Hippocampal formation (tissue), 2 donors: ENCODE measurements around the gene MARCHF2.
A peak's percentile ranks its signal among the peaks of the same experiment; 100 is the strongest.

ENCODE experiments used
- DNase-seq, 2 donors: peaks; one replicate each; lab custom pipeline; 2025; lab: John Stamatoyannopoulos, UW

MARCHF2 gene

DNA sequence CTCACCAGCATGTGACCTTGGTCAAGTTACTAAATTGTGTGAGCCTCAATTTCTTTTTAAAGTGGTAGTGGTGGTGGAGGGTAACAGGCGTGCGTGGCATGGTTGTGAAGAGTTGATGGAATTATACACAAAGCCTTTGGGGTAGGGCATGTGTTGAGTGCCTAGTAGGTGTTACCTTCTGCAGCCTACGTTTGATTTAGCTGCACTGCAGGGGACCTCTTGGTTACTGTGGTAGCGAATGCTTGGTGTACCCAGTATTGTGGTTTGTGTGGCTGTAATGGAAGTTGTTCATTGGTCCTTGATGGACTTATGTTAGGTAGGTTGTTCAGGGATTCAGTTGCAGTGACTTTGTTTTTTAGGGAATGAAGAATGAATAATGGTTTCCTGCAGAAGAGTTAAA lies 64.8 kb downstream of the MARCHF2 start:
- DNase-seq: no peak

DNA sequence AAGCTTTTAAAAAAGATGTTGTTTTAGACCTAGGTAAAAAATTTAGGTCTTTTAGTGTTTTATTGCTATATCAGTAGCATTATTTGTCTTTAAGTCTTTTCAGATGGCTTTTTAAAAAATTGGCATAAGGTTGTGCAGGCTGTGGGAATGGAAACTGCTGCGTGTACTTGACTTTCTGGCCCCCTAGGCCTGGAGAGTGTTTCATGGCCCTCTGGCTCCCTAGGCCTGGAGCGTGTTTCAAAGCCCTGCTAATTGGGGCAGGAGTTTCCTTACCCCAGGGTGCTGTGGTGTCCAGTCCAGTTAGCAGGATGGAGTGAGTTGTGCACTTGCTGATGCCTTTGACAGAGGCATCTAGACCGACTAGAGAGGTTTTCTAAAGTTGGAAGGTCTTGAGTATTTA lies 65.5 kb downstream of the MARCHF2 start:
- no peak for DNase-seq

DNA sequence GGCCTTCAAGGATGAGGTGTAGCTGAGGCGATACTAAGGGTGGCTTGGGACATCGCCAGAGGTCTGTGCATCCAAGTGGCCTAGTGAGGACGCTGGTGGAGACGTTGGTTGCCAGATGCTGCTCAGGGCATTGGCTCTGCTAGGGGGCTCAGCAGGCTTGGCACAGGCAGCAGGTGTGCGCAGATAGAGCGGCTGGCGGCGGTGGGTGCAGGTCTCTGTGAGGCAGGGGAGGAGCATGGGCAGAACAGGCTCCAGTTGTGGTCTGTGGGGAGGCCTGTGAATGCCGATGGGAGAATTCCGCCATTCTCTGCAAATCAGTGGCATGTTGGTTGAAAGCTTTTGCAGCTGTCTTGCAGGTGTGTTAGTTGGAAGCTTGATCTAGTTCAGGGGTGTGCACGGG lies 68.1 kb downstream of the MARCHF2 start:
- DNase-seq: no peak

DNA sequence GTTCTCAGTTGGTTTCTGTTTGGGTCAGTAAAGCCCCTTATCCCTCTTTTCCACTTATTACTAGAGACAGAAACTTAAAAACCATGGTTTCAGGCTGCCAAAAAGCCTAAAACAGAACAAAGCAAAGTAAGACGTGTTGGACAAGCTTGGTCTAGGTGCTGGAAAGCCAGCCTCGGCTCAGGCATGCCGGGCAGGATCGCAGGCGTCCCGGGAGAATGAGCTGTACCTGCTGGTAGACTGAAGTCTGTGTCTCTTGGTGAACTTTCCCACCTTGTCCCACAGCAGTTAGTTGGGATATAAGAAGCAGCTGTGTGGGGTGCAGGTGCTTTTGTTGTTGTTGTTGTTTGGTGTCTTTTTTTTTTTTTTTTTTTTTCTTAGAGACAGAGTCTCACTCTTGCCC lies 68.5 kb downstream of the MARCHF2 start:
- no peak for DNase-seq

DNA sequence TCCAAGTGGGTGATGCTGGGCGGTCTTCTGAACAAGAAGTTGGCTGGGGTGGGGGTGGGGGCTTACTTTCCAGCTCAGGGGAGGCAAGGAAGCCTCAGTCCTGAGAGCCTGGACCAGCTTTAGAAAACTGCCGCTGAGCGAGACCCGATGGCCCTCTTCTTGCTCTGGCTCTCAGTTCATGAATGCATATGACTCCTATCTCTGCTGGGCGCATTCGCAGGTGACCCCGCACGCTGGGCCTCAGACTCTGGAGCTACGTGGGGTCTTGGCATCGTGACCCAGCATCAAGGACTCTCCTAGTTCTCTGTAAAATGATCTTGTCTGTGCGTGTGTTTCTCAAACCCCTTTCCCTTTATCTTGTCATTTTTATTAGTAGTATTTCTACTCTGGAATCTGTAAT lies 69.6 kb downstream of the MARCHF2 start:
- DNase-seq: no peak

DNA sequence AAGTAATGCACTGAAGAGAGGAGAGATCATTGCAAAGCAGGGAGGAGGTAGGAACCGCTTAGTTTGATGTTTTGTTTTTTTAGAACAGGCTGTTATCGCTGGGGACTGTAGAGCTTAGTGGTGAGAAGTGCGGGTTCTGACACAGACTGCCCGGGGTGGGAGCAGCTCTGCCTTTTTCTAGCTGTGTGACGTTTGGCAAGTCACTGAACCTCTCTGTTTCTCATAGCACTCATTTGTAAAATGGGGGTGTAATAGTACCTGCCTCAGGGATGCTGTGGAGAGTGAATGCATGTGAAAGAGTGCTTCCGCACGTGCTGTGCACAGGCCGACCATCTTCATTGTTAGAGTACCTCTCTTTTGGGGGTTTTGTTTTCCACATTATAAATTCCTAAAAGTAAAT lies 70.1 kb downstream of the MARCHF2 start:
- no peak for DNase-seq

DNA sequence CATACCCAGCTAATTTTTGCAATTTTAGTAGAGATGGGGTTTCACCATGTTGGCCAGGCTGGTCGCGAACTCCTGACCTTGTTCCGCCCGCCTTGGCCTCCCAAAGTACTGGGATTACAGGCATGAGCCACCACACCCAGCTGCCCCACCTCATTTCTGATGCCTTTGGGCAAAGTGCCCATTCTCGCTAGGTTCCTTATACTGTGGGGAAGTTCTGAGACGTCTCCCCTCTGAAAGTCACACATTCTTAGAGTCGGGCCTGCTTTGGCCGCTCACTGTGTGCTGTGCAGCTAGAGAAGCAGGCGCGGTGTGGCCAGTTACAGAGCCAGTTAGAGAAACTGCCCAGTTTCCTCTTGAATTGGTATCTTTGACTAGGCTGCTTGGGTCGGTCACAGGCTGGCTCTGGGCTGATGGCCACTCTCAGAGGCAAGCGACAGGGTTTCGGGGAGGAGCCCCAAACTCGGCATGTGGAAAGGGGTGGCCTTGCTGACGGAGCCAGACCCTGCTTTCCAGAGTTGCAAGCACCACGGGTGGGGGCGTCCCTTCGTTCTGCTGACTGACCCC lies 71.3 kb downstream of the MARCHF2 start:
- DNase-seq: peak in 1 of 2 donors; percentile 18

DNA sequence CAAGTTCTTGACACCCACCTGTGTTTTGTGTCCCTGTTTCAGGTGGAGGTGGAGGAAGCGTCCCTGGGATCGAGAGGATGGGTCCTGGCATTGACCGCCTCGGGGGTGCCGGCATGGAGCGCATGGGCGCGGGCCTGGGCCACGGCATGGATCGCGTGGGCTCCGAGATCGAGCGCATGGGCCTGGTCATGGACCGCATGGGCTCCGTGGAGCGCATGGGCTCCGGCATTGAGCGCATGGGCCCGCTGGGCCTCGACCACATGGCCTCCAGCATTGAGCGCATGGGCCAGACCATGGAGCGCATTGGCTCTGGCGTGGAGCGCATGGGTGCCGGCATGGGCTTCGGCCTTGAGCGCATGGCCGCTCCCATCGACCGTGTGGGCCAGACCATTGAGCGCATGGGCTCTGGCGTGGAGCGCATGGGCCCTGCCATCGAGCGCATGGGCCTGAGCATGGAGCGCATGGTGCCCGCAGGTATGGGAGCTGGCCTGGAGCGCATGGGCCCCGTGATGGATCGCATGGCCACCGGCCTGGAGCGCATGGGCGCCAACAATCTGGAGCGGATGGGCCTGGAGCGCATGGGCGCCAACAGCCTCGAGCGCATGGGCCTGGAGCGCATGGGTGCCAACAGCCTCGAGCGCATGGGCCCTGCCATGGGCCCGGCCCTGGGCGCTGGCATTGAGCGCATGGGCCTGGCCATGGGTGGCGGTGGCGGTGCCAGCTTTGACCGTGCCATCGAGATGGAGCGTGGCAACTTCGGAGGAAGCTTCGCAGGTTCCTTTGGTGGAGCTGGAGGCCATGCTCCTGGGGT lies 72.7 kb downstream of the MARCHF2 start:
- DNase-seq: no peak

DNA sequence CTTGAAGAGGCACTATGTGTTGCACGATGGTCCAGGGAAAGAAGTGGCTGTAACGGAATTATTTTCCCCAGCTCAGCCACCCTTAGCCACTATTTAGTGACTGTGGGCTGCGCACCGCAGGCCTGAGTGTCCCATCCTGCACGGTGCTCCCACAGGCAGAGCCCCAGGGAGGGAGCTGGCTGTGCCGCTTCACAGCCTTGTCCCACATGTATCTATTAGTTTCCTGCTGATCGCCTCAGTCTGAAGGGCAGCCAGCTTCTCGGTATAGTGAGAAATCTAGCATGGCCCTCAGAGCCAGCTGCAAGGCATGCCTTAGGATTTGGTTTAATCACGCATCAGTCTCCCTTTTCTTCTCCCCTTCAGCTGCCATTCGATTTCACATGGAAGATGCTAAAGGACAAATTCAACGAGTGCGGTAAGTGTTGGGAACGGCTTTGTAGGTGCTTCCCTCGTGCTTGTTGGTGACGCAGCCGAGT lies 73.6 kb downstream of the MARCHF2 start:
- DNase-seq: no peak

DNA sequence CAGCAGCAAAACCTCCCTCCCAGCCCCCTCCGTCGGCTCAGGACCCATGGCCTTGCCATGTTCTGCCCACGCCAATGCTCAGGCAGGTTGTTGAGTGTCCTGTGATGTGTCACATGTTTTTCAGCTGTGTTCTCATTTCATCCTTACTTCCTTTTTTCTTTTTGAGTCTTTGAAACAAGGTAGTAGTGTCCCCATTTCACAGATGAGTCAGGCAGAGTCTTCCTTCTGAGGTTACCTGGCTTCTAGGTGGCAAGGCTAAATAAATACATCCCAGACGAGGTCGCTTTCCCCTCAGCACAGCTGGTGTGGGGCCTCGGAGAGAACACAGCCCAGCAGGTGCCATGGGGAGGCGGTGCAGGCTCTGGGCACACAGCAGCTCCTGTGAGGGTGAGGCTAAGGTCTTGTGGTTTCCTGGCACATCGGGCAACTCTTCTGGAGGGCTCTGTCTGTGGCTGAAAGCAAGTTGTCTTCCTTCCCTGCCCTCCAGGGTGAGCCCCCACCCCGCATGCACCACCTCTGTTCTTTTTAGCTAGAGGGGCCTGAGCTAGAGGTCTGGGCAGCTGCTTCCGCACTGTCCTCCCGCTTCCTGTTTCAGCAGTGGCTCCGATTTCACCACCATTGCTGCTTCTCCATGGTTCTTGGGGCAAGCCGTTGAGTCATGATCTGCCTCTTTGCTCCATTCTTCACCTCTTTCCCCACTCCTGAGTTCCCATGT lies 74.2 kb downstream of the MARCHF2 start:
- peak; percentile 27 to 49 for DNase-seq

DNA sequence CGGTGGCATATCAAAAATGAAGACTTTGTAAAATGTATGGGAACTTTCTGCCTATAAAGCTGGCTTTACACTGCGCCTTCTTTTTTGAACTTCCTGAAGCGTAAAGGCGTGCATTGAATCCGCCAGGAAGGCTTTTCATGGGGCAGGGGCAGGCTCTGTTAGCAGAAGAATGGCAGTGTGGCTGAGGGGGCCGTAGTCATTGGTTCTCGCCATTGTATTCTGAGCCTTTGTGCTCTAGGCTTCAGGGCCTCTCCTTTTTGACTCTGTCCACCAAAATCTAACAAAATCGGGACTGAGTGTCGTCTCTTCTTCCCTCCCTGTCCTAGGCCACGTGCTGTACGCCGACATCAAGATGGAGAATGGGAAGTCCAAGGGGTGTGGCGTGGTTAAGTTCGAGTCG lies 75.3 kb downstream of the MARCHF2 start:
- DNase-seq: no peak
